ENCODE measurements around the gene PICALM.
"Not testable (repeated sequence)": the region's sequence is repeated elsewhere in the genome, so short reads cannot be mapped to it uniquely, and the experiment has no call there.

Gene PICALM

DNA sequence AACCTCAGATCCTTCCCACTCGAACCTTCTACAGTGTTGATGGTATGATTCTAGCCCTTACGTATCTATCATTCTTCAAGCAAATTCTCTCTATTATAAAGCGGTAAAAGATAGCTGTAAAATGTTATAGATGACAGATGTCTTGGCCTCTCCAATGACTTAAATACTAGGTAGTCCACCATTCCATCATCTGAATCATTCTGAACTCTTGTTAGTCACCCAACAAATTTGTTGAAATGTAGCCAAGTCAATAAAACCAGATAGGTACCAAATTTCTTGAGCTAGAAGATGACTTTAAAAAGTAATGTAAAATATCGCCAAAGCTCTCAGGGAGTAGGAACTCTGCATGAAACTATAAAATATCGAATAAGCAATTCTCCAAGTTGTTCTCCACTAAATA lies 32.6 kb upstream of the PICALM start:
- H3K27me3 Mint-ChIP-seq = no peaks in the 10 kb centered on the region
- peaks cover 0 to 1% of the 10 kb centered on the region in 2 donors for H3K9me3 Mint-ChIP-seq
- H3K4me1 Mint-ChIP-seq = peaks cover 5 to 8% of the 10 kb centered on the region in 2 donors
- no peaks in the 10 kb centered on the region for H3K36me3 Mint-ChIP-seq
- no peak overlapping the region for H3K4me3 Mint-ChIP-seq
- no peak overlapping the region for H3K27ac Mint-ChIP-seq
- ATAC-seq (replicated peaks) (no peak), DNase-seq (no peak)

DNA sequence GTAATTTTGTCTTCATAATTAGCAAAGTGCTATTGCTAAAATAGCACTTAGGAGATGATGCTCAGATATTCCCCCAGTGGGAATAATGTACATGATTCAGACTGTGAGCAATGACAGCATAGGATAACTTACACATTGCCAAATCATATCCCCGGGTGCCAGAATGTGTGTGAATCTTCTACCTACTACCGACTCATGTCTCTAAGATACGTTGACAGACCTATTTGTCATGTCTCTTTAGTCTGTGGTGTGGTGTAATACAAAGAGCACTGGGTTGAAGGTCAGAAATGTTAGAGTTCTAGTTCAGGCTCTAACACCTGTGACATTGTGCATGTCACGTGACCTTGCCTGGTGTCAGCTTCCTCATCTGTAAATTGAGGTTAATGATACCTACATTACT lies 31.0 kb upstream of the PICALM start:
- no peak overlapping the region for H3K4me3 Mint-ChIP-seq
- H3K27ac Mint-ChIP-seq = no peak overlapping the region
- peaks cover 0 to 1% of the 10 kb centered on the region in 2 donors for H3K9me3 Mint-ChIP-seq
- H3K4me1 Mint-ChIP-seq = peaks cover 5 to 8% of the 10 kb centered on the region in 2 donors
- DNase-seq = no peak
- no peaks in the 10 kb centered on the region for H3K27me3 Mint-ChIP-seq
- no peaks in the 10 kb centered on the region for H3K36me3 Mint-ChIP-seq
- peak; percentile 65 to 84 for ATAC-seq (replicated peaks)

DNA sequence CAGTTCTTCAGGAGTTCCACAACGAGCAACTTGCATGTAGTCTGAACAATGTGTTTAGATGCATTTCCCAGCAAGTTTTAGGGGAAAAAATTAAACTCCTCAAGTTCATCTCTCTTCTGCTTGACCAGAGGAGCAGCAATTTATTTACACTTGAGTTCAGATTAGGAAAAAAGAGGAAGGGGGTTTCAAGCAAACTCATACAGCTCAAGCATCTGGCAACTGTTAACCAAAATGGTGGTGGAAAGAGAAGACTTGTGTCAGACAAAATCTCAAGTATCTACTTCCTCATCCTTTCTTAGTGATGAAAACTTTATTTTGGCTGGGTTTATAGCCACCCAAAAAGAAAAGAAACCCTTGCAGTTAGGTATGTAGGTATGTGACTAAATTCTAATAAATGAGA lies 29.1 kb upstream of the PICALM start:
- DNase-seq (no peak), ATAC-seq (replicated peaks) (peak; percentile 44 to 47)
- Mint-ChIP-seq H3K9me3 (peaks cover 0 to 1% of the 10 kb centered on the region in 2 donors), H3K27ac (peak overlapping the region; percentile 1), H3K27me3 (no peaks in the 10 kb centered on the region), H3K36me3 (no peaks in the 10 kb centered on the region), H3K4me3 (no peak overlapping the region), H3K4me1 (peaks cover 5 to 8% of the 10 kb centered on the region in 2 donors)

DNA sequence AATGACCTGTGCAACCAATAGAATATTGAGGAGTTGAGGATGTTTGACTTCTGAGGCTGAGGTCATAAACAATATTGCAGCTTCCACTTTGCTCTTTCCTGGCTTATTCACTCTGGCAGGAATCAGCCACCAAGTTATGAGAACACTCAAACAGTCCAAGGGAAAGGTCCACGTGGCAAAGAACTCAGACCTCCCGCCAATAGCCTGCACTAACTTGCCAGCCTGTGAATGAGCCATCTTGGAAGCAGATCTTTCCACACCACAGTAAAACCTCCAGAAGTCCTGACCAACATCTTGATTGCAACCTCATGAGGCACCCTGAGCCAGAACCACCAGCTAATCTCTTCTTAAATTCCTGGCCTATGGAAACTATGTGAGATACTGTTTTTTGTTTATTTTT lies 22.7 kb upstream of the PICALM start:
- DNase-seq = no peak

DNA sequence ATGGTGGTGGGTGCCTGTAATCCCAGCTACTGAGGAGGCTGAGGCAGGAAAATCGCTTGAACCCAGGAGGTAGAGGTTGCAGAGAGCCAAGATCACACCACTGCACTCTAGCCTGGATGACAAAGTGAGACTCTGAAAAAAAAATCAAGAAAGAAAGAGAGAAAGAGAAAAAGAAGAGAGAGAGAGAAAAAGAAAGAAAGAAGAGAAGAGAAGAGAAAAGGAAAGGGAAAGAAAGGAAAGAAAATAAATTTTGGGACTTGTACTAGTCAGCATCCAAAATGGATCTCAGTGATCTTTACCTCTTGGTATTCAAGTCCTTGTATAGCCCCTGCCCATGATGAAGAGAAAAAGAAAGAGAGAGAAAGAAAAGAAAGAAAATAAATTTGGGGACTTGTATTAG lies 22.2 kb upstream of the PICALM start:
- Mint-ChIP-seq H3K4me3 (no peak overlapping the region), H3K4me1 (no peaks in the 10 kb centered on the region), H3K27me3 (no peaks in the 10 kb centered on the region), H3K27ac (no peak overlapping the region), H3K36me3 (no peaks in the 10 kb centered on the region), H3K9me3 (no peaks in the 10 kb centered on the region)
- DNase-seq (no peak), ATAC-seq (replicated peaks) (no peak)

More for the DNA sequence above, 22.7 kb upstream of the PICALM start:
- Mint-ChIP-seq H3K9me3 (no peaks in the 10 kb centered on the region), H3K27me3 (no peaks in the 10 kb centered on the region), H3K4me3 (no peak overlapping the region), H3K27ac (no peak overlapping the region), H3K4me1 (no peaks in the 10 kb centered on the region), H3K36me3 (no peaks in the 10 kb centered on the region)
- no peak for ATAC-seq (replicated peaks)

DNA sequence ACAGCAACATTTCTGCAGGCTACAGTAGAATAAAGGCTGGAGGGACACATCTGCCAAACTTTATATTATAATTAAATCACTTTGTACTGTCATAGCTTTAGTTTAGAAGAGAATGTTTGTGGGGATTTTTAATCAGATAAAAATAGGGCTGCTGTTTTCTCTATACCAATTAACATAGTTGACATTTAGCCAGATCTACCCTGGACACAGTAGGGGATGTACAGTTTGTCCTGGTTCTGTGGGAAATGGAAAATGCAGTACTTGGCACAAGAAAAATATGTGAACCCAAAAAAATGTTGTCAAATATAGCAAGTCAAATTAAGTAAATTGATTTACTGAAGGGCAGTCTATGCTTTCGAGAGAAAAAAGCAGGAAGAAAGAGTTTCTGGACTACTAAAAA lies 20.8 kb upstream of the PICALM start:
- Mint-ChIP-seq H3K27ac (no peak overlapping the region), H3K9me3 (no peaks in the 10 kb centered on the region), H3K4me1 (no peaks in the 10 kb centered on the region), H3K27me3 (no peaks in the 10 kb centered on the region), H3K4me3 (no peak overlapping the region), H3K36me3 (no peaks in the 10 kb centered on the region)
- ATAC-seq (replicated peaks) (no peak), DNase-seq (no peak)

DNA sequence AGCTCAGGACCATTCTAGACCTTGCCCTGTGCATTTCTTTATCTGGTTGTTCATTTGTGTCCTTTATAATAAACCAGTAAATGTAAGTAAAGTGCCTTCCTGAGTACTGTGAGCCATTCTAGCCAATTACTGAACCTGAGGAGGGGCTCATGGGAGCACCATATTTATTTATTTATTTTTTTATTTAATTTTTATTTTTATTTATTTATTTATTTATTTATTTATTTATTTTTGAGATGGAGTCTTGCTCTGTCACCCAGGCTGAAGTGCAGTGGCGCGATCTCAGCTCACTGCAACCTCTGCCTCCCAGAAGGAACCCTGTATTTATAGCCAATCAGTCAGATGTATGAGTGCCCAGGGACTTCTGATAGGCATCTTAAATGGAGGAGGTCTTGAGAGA lies 18.8 kb upstream of the PICALM start:
- ATAC-seq (replicated peaks); H3K4me3 Mint-ChIP-seq; DNase-seq; H3K9me3 Mint-ChIP-seq; H3K27ac Mint-ChIP-seq; H3K27me3 Mint-ChIP-seq; H3K36me3 Mint-ChIP-seq; H3K4me1 Mint-ChIP-seq: not testable (repeated sequence)

DNA sequence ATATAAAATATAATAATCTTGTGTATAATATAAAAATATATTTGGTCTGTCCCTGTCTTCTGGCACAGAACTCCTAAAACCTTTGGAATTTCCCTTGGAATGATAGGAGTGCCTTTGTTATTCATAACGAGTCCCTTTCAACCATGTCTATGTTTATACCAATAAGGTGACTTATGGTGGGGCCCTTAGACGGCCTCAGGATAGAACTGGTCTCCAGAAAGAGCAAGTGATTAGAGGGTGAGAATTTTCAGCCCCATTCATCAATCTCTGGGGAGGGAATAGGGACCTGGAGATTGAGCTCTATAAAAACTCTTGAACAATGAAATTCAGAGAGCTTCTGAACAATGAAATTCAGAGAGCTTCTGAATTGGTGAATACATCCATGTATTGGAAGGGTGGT lies 18.4 kb upstream of the PICALM start:
- ATAC-seq (replicated peaks) = no peak
- no peaks in the 10 kb centered on the region for H3K9me3 Mint-ChIP-seq
- no peak overlapping the region for H3K27ac Mint-ChIP-seq
- H3K36me3 Mint-ChIP-seq = no peaks in the 10 kb centered on the region
- no peaks in the 10 kb centered on the region for H3K4me1 Mint-ChIP-seq
- DNase-seq = no peak
- H3K4me3 Mint-ChIP-seq = no peak overlapping the region
- no peaks in the 10 kb centered on the region for H3K27me3 Mint-ChIP-seq

DNA sequence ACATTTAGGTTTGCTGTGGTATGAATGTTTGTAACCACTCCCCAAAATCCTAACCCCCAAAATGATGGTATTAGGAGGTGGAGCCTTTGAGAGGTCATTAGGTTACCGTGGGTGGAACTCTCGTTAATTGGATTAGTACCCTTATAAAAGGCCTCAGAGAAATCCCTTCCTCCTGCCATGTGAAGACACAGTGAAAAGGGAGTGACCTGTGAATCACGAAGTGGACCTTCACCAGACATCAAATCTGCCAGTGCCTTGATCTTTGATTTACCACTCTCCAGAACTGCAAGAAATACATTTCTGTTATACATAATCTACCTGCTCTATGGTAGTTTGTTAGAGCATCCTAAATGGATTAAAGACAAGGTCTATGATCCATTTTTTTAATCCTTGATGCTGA lies 12.6 kb upstream of the PICALM start:
- no peaks in the 10 kb centered on the region for H3K27me3 Mint-ChIP-seq
- no peaks in the 10 kb centered on the region for H3K4me1 Mint-ChIP-seq
- no peak overlapping the region for H3K4me3 Mint-ChIP-seq
- DNase-seq (no peak), ATAC-seq (replicated peaks) (no peak)
- H3K36me3 Mint-ChIP-seq = no peaks in the 10 kb centered on the region
- no peak overlapping the region for H3K27ac Mint-ChIP-seq
- H3K9me3 Mint-ChIP-seq = no peaks in the 10 kb centered on the region

DNA sequence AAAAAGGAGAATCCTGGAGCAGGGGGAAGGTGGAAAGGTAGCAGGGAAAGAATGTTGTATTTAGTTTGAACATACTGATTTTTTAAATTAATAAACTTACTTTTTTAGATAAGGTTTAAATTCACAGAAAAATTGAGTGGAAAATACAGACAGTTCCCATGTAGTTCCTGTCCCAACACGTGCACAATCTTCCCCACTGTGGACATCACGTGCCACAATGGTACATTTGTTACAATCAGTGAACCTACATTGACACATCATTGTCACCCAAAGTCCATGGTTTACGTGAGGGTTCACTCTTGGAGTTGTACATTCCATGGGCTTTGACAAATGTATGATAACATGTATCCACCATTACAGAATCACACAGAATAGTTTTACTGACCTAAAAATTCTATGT lies 10.5 kb upstream of the PICALM start:
- Mint-ChIP-seq H3K36me3 (no peaks in the 10 kb centered on the region), H3K4me1 (no peaks in the 10 kb centered on the region), H3K9me3 (no peaks in the 10 kb centered on the region), H3K27me3 (no peaks in the 10 kb centered on the region), H3K27ac (no peak overlapping the region), H3K4me3 (no peak overlapping the region)
- ATAC-seq (replicated peaks) (no peak), DNase-seq (no peak)

DNA sequence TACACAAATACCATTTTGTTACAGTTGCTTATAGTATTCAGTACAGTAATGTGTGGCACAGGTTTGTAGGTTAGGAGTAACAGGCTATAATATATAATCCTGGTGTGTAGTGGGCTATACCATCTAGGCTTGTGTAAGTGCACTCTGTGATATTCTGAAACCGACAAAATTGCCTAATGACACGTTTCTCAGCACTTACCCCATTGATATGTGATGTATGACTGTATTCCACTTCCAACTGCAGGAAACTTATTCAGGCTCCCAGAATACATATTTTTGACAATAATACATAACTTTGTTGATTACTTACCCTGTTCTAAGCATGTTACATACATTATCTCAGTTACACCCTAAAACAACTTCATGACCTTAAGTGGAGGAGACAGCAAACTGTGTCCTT lies 5.1 kb upstream of the PICALM start:
- no peak overlapping the region for H3K4me3 Mint-ChIP-seq
- no peak overlapping the region for H3K27ac Mint-ChIP-seq
- H3K9me3 Mint-ChIP-seq = no peaks in the 10 kb centered on the region
- peaks cover 17 to 27% of the 10 kb centered on the region in 2 donors for H3K4me1 Mint-ChIP-seq
- H3K36me3 Mint-ChIP-seq = peaks cover 0 to under 1% of the 10 kb centered on the region in 2 donors
- H3K27me3 Mint-ChIP-seq = no peaks in the 10 kb centered on the region
- ATAC-seq (replicated peaks) (no peak), DNase-seq (no peak)

DNA sequence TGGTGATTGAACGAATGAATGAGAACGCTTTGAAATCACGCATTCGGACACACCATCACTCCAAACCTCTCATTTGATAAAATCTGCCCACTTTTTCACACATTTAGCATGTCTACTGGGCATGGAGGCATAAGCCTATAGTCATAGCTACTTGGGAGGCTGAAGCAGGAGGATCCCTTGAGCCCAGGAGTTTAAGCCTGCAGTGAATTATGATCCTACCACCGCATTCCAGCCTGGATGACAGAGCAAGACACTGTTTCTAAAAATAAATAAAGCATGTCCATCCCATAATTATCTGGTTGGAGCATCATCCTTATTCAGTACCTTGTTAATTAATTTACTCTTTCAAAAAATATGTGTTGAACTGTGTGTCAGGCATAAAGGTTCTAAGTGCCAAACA lies 3.3 kb upstream of the PICALM start:
- DNase-seq (no peak), ATAC-seq (replicated peaks) (no peak)
- H3K4me3 Mint-ChIP-seq = no peak overlapping the region
- no peak overlapping the region for H3K27ac Mint-ChIP-seq
- no peaks in the 10 kb centered on the region for H3K27me3 Mint-ChIP-seq
- H3K9me3 Mint-ChIP-seq = no peaks in the 10 kb centered on the region
- peaks cover 11 to 15% of the 10 kb centered on the region in 2 donors for H3K36me3 Mint-ChIP-seq
- H3K4me1 Mint-ChIP-seq = peaks cover 17 to 27% of the 10 kb centered on the region in 2 donors

DNA sequence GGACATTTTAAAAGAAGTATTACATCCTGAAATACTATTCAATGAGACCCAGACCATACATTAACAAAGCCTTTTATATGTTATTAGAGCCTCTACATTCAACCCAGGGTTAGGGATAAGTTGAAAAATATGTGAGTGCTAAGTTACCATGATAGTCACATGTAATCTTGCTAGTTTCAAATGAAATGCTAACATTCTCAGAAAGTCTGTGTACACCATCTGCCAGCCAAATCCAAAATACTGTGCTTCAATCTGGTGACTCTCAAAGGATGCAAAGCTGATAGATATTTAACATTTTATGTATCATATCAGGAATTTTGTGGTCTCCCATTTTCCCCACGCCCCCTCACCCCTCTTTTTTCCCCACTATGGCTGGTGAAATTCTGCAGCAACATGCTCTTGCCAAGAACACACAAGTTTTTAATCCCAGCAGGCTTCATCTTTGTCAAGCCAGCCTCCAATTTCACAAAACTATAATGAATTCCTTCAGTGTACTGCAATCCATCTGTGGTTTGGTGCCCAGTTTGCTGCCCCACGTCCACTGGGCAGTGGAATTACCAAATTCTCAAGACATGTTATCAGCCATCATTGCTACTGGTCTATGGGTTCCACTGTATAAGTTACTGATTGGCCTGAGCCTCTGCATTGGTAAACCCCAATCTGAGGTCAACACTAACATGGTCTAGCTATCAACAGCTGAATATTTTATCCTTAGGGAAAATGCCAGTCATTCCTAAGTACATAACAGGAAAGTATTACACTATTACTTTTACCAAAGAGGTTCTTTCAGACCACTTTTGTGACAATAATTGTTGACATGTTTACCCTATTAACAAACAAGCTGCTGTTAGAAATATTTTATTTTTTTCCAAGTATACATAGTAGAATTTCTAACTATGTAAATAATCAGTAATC lies 1.5 kb upstream of the PICALM start:
- peak overlapping the region; percentile 97 to 99 for H3K4me3 Mint-ChIP-seq
- peak overlapping the region; percentile 98 for H3K27ac Mint-ChIP-seq
- no peaks in the 10 kb centered on the region for H3K27me3 Mint-ChIP-seq
- H3K9me3 Mint-ChIP-seq = no peaks in the 10 kb centered on the region
- H3K36me3 Mint-ChIP-seq = peaks cover 14 to 23% of the 10 kb centered on the region in 2 donors
- peaks cover 17 to 35% of the 10 kb centered on the region in 2 donors for H3K4me1 Mint-ChIP-seq
- ATAC-seq (replicated peaks) (no peak), DNase-seq (no peak)

DNA sequence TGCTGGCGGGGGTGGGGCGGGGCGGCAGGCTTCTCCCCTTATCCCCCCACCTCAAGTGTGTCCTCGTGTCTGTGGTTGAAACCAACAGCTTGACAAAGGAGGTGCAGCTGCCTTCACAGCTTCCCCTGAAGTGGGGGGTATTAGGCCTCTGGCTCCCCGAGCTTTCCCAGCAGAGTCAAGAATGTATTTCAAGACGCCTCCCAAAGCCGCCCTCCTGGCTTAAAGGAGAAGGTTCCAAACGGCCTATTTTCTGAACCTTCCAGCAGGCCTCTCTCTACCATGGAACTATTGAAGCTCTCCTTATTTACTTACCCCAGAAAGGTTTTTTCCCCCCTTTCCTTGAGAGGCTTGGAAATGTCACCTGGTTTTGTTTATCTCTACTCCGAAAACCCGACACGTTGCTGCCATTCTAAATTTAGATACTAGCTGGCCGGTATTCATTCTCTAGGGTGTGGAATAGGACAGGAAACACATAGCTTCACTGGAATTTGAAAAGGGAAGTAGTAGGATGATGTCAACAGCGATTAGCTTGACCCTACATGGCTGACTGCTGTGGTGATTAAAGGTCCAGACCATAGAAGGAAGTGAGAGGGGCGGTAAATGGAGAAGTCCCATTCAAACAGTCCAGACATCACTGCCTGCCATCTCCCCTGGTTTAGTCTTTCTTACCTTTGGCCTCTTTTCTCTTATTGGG lies 671 bp upstream of the PICALM start:
- Mint-ChIP-seq H3K9me3 (no peaks in the 10 kb centered on the region), H3K4me3 (peak overlapping the region; percentile 97 to 99), H3K27me3 (no peaks in the 10 kb centered on the region), H3K36me3 (peaks cover 14 to 25% of the 10 kb centered on the region in 2 donors), H3K4me1 (peaks cover 19 to 39% of the 10 kb centered on the region in 2 donors), H3K27ac (peak overlapping the region; percentile 98)
- DNase-seq (peak; percentile 65), ATAC-seq (replicated peaks) (peak; percentile 65 to 66)
